K562 (cell line): ENCODE results near the gene GPC1. TPM values are rescaled to one million over a fixed set of nuclear protein-coding genes. Genes with fewer than 3 reads are reported as not detected.

Experiments used
- ATAC-seq: fragments of 200-7000 bp; cut with Tn5 transposase; 3 replicates; pipeline ENCODE4 v1.9.1; 2020; ENCODE audit warnings: moderate library complexity
- BruUV-seq: library from RNA; stranded (reverse); fragments of 400-500 nt; replicated peaks from 2 replicates; lab custom pipeline; 2021; lab: Mats Ljungman, UMichigan
- CTCF ChIA-PET: fragments of 300-600 bp; formaldehyde crosslinking; extraction: SDS; loops from one replicate; lab custom pipeline; 2021; ENCODE audit warnings: low intra/inter-chr PET ratio; lab: Yijun Ruan, JAX
- POLR2A ChIA-PET: fragments of 300-600, 350-650 bp; sonication (Branson Sonifier 250); formaldehyde crosslinking; extraction: SDS; loops from one replicate; lab custom pipeline; 2021; ENCODE audit warnings: antibody characterized with exemption, inconsistent platforms; lab: Yijun Ruan, JAX
- DNase-seq, 4 experiments: peaks; one replicate each; pipeline versions ENCODE4 v3.0.0 to v3.0.0-alpha.2; 2011 to 2018; ENCODE audit warnings: low spot score in 3 of 4, mixed read lengths in 3 of 4; ENCODE audit errors: extremely low read depth in 1 of 4
- FAIRE-seq: peaks from 2 replicates; lab custom pipeline; 2011; peaks lifted over from hg19 to GRCh38; lab: Jason Lieb, UNC
- H2AFZ ChIP-seq: 2 replicates; pipeline ENCODE4 v1.6.0; 2011; ENCODE audit warnings: low read depth, low read length, control low read depth, inconsistent platforms
- H3K27ac ChIP-seq: fragments of 200-600 bp; 3 replicates; pipeline ENCODE4 v1.8.0; 2011; ENCODE audit warnings: low read depth, mild to moderate bottlenecking, control low read depth, inconsistent platforms, low read length, moderate library complexity, mixed read lengths; ENCODE audit errors: extremely low read depth
- H3K27me3 ChIP-seq, 2 experiments: fragments of 300-600 bp in 1 of 2; 2 replicates in 1 of 2; 3 replicates in 1 of 2; pipeline versions ENCODE4 v1.6.0 to v1.8.0; 2011; ENCODE audit warnings: inconsistent platforms in 2 of 2, low read length in 2 of 2, mild to moderate bottlenecking in 1 of 2, mixed read lengths in 1 of 2, moderate library complexity in 1 of 2; ENCODE audit not compliant: control insufficient read depth in 2 of 2, insufficient read depth in 2 of 2
- H3K36me3 ChIP-seq: fragments of 300-600 bp; 3 replicates; pipeline ENCODE4 v1.8.0; 2011; ENCODE audit warnings: mild to moderate bottlenecking, low read length, inconsistent platforms; ENCODE audit not compliant: control insufficient read depth, insufficient read depth
- H3K4me1 ChIP-seq, 2 experiments: fragments of 200-600 bp in 1 of 2; replicated peaks in 1 of 2; 2 replicates in 1 of 2; 3 replicates in 1 of 2; pipeline versions ENCODE4 v1.5.1 to v1.8.0; 2011; ENCODE audit warnings: inconsistent platforms in 2 of 2, low read length in 2 of 2, mild to moderate bottlenecking in 1 of 2, mixed read lengths in 1 of 2, moderate library complexity in 1 of 2; ENCODE audit not compliant: control insufficient read depth in 2 of 2, insufficient read depth in 2 of 2
- H3K4me2 ChIP-seq: 2 replicates; pipeline ENCODE4 v1.6.1; 2011; ENCODE audit warnings: low read length, control low read depth, inconsistent platforms, mixed read lengths; ENCODE audit not compliant: insufficient read depth
- H3K4me3 ChIP-seq: fragments of 200-600 bp; sonication (generic), shearing (Covaris generic); 2 replicates; pipeline ENCODE4 v1.5.1; 2016; ENCODE audit warnings: control low read depth, inconsistent platforms
- H3K79me2 ChIP-seq: fragments of 200-600 bp; 3 replicates; pipeline ENCODE4 v1.8.0; 2011; ENCODE audit warnings: low read length, inconsistent platforms; ENCODE audit not compliant: control insufficient read depth, insufficient read depth
- H3K9ac ChIP-seq, 2 experiments: 2 replicates each; pipeline versions ENCODE4 v1.6.0 to v1.6.1; 2011; ENCODE audit warnings: low read depth in 2 of 2, low read length in 2 of 2, control low read depth in 1 of 2, inconsistent platforms in 1 of 2, mild to moderate bottlenecking in 1 of 2, mixed read lengths in 1 of 2; ENCODE audit not compliant: insufficient read depth in 1 of 2
- H3K9me1 ChIP-seq: one replicate; pipeline ENCODE4 v1.6.0; 2011; ENCODE audit warnings: inconsistent platforms, mild to moderate bottlenecking, low read length, moderate library complexity; ENCODE audit not compliant: control insufficient read depth, insufficient read depth
- H3K9me3 ChIP-seq: replicated peaks from 2 replicates; pipeline ENCODE4 v1.5.1; 2011; ENCODE audit warnings: low read depth, low read length, inconsistent platforms; ENCODE audit not compliant: control insufficient read depth, insufficient read depth
- H4K20me1 ChIP-seq: replicated peaks from 2 replicates; pipeline ENCODE4 v1.6.1; 2011; ENCODE audit warnings: low read length, inconsistent platforms, mixed read lengths; ENCODE audit not compliant: control insufficient read depth, insufficient read depth
- CREM ChIP-seq: IDR thresholded peaks from 2 replicates; pipeline ENCODE4 v1.6.1; 2014; ENCODE audit warnings: antibody characterized with exemption, low read depth
- EGR1 ChIP-seq: fragments of 450-650 bp; conservative IDR thresholded peaks from 2 replicates; pipeline ENCODE4 v1.6.1; 2017; ENCODE audit warnings: mild to moderate bottlenecking
- ESRRA ChIP-seq: fragments of 450-650 bp; IDR thresholded peaks from 2 replicates; pipeline ENCODE4 v1.6.1; 2014; ENCODE audit warnings: low read depth, mild to moderate bottlenecking, moderate library complexity, borderline replicate concordance
- FOSL1 ChIP-seq: fragments of 200-800 bp; sonication (Bioruptor generic); conservative IDR thresholded peaks from 2 replicates; pipeline ENCODE4 v1.6.1; 2016; ENCODE audit warnings: missing genetic modification characterization, missing compliant biosample characterization
- JUN ChIP-seq, 2 experiments: sonication (generic) in 1 of 2; formaldehyde crosslinking in 1 of 2; IDR thresholded peaks; 2 replicates each; pipeline versions ENCODE4 v1.6.1 to v1.8.0; 2012 to 2022; ENCODE audit warnings: borderline replicate concordance in 2 of 2, mild to moderate bottlenecking in 2 of 2, improper control_type of control experiment in 1 of 2, low read depth in 1 of 2, low read length in 1 of 2, missing genetic modification reagents in 1 of 2
- JUND ChIP-seq, 2 experiments: IDR thresholded peaks; 2 replicates in 1 of 2; 3 replicates in 1 of 2; pipeline ENCODE4 v1.6.1; 2011; ENCODE audit warnings: borderline replicate concordance in 2 of 2, low read depth in 2 of 2, low read length in 2 of 2, improper control_type of control experiment in 1 of 2, missing biosample characterization in 1 of 2, missing genetic modification characterization in 1 of 2, missing genetic modification reagents in 1 of 2
- PTRF ChIP-seq: fragments of 450-650 bp; IDR thresholded peaks from 2 replicates; pipeline ENCODE4 v1.6.1; 2016; ENCODE audit warnings: mild to moderate bottlenecking, missing genetic modification characterization, missing compliant biosample characterization
- WGBS: fragments of 100-300 bp; shearing (Covaris generic); methylation state at CpG from one replicate; pipeline ENCODE4 v1.1.6; 2016; ENCODE audit warnings: low coverage, mixed read lengths; ENCODE audit not compliant: insufficient coverage; ENCODE audit errors: missing lambda C conversion rate; 5-methylcytosine and 5-hydroxymethylcytosine counted together
- in situ Hi-C: fragments of 300-500 bp; cut with MboI; formaldehyde crosslinking; loops from 4 replicates; pipeline ENCODE4 v1.15.0; 2018; ENCODE audit warnings: inconsistent platforms, mixed read lengths
- intact Hi-C: fragments of 100-400 bp; cut with micrococcal nuclease; formaldehyde crosslinking; loops from 2 replicates; pipeline ENCODE4 v1.14.2; 2022
- polyA plus RNA-seq, 8 experiments: library from polyadenylated mRNA; depleted of rRNA in 4 of 8; stranded (reverse) in 5 of 8; unstranded in 3 of 8; fragments of >200 nt; fragmentation: Nextera tagmentation in 2 of 8; fragmentation: Illumina TruSeq in 1 of 8; extraction: Ambion mirVana in 2 of 8; extraction: Trizol in 1 of 8; gene quantifications; 2 replicates each; pipeline versions ENCODE4 v1.2.1 to v1.2.3, GENCODE V29; 2011 to 2014; ENCODE audit warnings: inconsistent platforms in 1 of 8, missing spikeins in 1 of 8
- total RNA-seq, 7 experiments: library from RNA; depleted of rRNA in 6 of 7; stranded (reverse); fragments of >200 nt in 6 of 7; fragmentation: Illumina TruSeq in 2 of 7; extraction: Trizol in 2 of 7; gene quantifications; 2 replicates each; pipeline versions ENCODE4 v1.2.1 to v1.2.3, GENCODE V29; 2011 to 2021; ENCODE audit warnings: low replicate concordance in 1 of 7
- TF ChIP-seq, protein P1 (sequence below): fragments of 450-650 bp; formaldehyde crosslinking; IDR thresholded peaks from 2 replicates; pipeline ENCODE4 v1.4.0; 2020; ENCODE audit warnings: mild to moderate bottlenecking
- TF ChIP-seq, protein P2 (sequence below): fragments of 450-650 bp; IDR thresholded peaks from one replicate; pipeline ENCODE4 v1.6.1; 2018; ENCODE audit warnings: mild to moderate bottlenecking, moderate library complexity; ENCODE audit not compliant: partially characterized antibody
- TF ChIP-seq, protein P3 (sequence below), 2 experiments: fragments of 450-650 bp in 1 of 2; sonication (generic) in 1 of 2; formaldehyde crosslinking in 1 of 2; IDR thresholded peaks in 1 of 2; conservative IDR thresholded peaks in 1 of 2; 2 replicates each; pipeline versions ENCODE4 v1.6.1 to v1.8.1; 2016 to 2023; ENCODE audit warnings: mild to moderate bottlenecking in 2 of 2, moderate library complexity in 2 of 2, inconsistent platforms in 1 of 2, missing genetic modification reagents in 1 of 2

The GPC1 gene
- total and polyA plus RNA-seq, 9 of the 15 experiments (the other 6 are each of a cell fraction or from before 2014, with no cell fraction given), result 0.07 to 0.82 (median 0.14) TPM; not detected in 3

DNA sequence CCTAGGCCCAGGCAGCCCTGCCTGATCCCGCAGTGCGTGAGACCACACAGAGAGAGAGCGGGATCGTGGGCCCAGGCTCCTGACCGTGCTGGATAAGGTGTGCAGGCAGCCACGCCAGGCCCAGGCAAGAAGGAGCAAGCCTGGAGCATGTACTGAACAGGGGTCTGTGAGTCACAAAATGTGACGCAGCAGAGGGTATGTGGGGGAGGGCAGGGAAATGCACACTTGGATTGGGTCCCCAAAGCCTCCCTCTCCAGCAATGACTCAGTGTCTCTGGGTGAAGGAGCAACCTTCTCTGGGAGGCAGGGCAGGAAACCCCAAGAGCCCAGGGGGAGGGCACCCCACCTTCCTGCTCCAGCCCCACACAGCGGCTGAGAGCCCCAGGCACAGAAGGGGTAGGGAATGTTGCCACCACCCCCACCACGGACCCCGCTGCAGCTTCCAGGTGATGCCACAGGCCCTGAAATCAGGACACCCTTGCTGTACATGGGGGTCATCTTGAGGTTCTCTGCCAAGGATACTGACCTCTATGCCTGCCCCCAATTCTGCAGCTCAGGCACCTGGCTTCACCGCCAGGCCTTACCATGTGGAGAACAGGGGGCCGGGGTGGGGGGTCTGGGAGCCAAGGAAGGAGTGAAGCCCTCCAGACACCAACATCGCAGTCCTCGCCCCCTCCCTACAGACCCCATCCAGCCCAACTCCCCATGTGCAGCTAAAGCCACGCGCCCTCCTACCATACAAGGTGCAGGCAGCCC lies 1.3 kb upstream of the GPC1 start:
- intact Hi-C loops (no loop called here), in situ Hi-C loops (no loop called here)
- ATAC-seq, result no peak
- Histone ChIP-seq H3K36me3 (no peaks in the 10 kb centered on the region), H3K4me3 (no peak overlapping the region), H3K27ac (no peak overlapping the region), H3K4me1 (peaks cover 0 to 33% of the 10 kb centered on the region in 2 experiments; a peak in 3 of 5 replicates), H3K4me2 (no peak overlapping the region), H4K20me1 (peaks cover 12% of the 10 kb centered on the region; the same call in 1 of the 2 replicates), H3K9ac (0 out of 4 replicates have a peak overlapping the region, but pooled peaks of 1 of the 2 experiments have one; percentile 35), H2AFZ (no peak overlapping the region), H3K9me3 (no peaks in the 10 kb centered on the region), H3K79me2 (no peaks in the 10 kb centered on the region), H3K27me3 (peaks cover 6 to 45% of the 10 kb centered on the region in 2 experiments; a peak in 4 of 5 replicates), H3K9me1 (peaks cover 2% of the 10 kb centered on the region)
- 35% methylated on average over 6 of the region's 16 CpGs for WGBS
- CTCF ChIA-PET, result no interaction called here
- no peak for TF ChIP-seq ESRRA
- peak; percentile 80 for TF ChIP-seq FOSL1
- no peak for TF ChIP-seq PTRF (tag)
- 0 out of 2 replicates have a peak, but pooled peaks have one; percentile 32 for TF ChIP-seq JUN (IDR thresholded peaks at IDR 0.05; ENCODE audit: borderline replicate concordance, low read depth, low read length)
- TF ChIP-seq JUN (CRISPR knock-in tag; IDR thresholded peaks at IDR 0.05; ENCODE audit: borderline replicate concordance), result no peak
- TF ChIP-seq EGR1, result 0 out of 2 replicates have a peak, but pooled peaks have one; percentile 13
- TF ChIP-seq, protein P1, sequence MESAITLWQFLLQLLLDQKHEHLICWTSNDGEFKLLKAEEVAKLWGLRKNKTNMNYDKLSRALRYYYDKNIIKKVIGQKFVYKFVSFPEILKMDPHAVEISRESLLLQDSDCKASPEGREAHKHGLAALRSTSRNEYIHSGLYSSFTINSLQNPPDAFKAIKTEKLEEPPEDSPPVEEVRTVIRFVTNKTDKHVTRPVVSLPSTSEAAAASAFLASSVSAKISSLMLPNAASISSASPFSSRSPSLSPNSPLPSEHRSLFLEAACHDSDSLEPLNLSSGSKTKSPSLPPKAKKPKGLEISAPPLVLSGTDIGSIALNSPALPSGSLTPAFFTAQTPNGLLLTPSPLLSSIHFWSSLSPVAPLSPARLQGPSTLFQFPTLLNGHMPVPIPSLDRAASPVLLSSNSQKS (CRISPR knock-in tag), result no peak
- TF ChIP-seq, protein P2, sequence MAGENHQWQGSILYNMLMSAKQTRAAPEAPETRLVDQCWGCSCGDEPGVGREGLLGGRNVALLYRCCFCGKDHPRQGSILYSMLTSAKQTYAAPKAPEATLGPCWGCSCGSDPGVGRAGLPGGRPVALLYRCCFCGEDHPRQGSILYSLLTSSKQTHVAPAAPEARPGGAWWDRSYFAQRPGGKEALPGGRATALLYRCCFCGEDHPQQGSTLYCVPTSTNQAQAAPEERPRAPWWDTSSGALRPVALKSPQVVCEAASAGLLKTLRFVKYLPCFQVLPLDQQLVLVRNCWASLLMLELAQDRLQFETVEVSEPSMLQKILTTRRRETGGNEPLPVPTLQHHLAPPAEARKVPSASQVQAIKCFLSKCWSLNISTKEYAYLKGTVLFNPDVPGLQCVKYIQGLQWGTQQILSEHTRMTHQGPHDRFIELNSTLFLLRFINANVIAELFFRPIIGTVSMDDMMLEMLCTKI, result no peak
- TF ChIP-seq, protein P3, sequence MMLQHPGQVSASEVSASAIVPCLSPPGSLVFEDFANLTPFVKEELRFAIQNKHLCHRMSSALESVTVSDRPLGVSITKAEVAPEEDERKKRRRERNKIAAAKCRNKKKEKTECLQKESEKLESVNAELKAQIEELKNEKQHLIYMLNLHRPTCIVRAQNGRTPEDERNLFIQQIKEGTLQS (IDR thresholded peaks at IDR 0.05), result peak; percentile 59
- TF ChIP-seq, protein P3 (CRISPR knock-in tag; conservative IDR thresholded peaks at IDR 0.05), result no peak
- peak; percentile 50; the same call in 1 of the 2 replicates for TF ChIP-seq JUND (IDR thresholded peaks at IDR 0.05; ENCODE audit: borderline replicate concordance, low read depth, low read length)
- no peak for TF ChIP-seq JUND (tag; IDR thresholded peaks at IDR 0.05; ENCODE audit: borderline replicate concordance, low read depth, low read length)
- peak; percentile 30; the same call in 1 of the 2 replicates for TF ChIP-seq CREM
- FAIRE-seq, result peak; percentile 35
- peak; percentile 30 to 53 (median 40) for DNase-seq
- POLR2A ChIA-PET, result no interaction called here
- no TSS peak for BruUV-seq
